Spleen (tissue), 7 donors: ENCODE results near the gene FAM180B.

Experiments used
- POLR2A ChIP-seq, 3 donors: fragments of 450-650 bp; IDR thresholded peaks; one replicate each; pipeline ENCODE4 v1.5.1; 2017; ENCODE audit warnings: antibody characterized with exemption in 3 of 3, mild to moderate bottlenecking in 1 of 3
- TF ChIP-seq, protein P1 (sequence below), 11 experiments: fragments of 200-600 bp in 7 of 11; fragments of 450-650 bp in 4 of 11; sonication (generic) in 4 of 11; IDR thresholded peaks in 8 of 11; conservative IDR thresholded peaks in 3 of 11; 1 replicate in 7 of 11; 2 replicates in 4 of 11; pipeline versions ENCODE4 v1.4.0 to v1.8.0; 2016 to 2021; ENCODE audit warnings: antibody characterized with exemption in 11 of 11, inconsistent platforms in 4 of 11, mild to moderate bottlenecking in 1 of 11
- donor health status: DM: no; HTN: no; CAD: no; lungs with moderate emphysema.
- donor health status: DM: no; HTN: no; CAD: no.
- donor health status: DM: no; HTN: no; CAD: no.

DNA sequence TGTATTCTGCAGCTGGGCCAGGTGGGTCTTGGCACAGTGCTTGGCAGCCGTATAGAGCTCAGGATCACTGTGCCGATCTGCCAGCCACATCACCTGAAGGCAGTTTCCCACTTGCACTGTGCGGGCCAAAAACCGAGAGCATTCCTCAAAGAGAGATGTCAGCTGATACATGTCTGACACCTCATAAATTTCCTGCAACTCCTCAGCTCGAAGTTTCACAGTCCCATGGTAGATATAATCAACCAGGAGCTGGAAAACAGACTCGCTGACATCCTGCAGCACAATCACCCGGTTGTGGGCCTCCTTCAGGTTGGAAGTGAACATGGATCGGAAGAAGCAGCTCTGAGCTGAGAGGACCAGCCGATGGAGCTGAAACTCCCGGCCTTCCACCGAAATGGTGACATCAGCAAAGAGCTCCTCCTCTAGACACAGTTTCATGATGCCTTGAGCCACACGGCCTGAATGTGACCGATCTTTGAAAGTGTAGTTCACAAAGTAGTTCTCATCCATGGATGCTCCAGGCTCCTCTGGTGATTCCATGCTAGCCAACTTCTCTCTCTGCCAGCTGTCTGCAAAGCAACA lies 8.9 kb upstream of the FAM180B start:
- TF ChIP-seq, protein P1, sequence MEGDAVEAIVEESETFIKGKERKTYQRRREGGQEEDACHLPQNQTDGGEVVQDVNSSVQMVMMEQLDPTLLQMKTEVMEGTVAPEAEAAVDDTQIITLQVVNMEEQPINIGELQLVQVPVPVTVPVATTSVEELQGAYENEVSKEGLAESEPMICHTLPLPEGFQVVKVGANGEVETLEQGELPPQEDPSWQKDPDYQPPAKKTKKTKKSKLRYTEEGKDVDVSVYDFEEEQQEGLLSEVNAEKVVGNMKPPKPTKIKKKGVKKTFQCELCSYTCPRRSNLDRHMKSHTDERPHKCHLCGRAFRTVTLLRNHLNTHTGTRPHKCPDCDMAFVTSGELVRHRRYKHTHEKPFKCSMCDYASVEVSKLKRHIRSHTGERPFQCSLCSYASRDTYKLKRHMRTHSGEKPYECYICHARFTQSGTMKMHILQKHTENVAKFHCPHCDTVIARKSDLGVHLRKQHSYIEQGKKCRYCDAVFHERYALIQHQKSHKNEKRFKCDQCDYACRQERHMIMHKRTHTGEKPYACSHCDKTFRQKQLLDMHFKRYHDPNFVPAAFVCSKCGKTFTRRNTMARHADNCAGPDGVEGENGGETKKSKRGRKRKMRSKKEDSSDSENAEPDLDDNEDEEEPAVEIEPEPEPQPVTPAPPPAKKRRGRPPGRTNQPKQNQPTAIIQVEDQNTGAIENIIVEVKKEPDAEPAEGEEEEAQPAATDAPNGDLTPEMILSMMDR (IDR thresholded peaks at IDR 0.05 in 8 of 11, conservative IDR thresholded peaks at IDR 0.05 in 3 of 11), result no peak
- no peak for TF ChIP-seq POLR2A (IDR thresholded peaks at IDR 0.05)
